HUDEP-2 (cell line): ENCODE data around the gene SLC25A40.
A peak's percentile ranks its signal among the peaks of the same experiment; 100 is the strongest.
"Not testable (repeated sequence)": the region's sequence is repeated elsewhere in the genome, so short reads cannot be mapped to it uniquely, and the experiment has no call there.

Experiments used
- DNase-seq, 76 experiments: peaks; one replicate each; lab custom pipeline; 2025; ENCODE audit not compliant: unreplicated experiment in 76 of 76; lab: John Stamatoyannopoulos, UW

The SLC25A40 gene

DNA sequence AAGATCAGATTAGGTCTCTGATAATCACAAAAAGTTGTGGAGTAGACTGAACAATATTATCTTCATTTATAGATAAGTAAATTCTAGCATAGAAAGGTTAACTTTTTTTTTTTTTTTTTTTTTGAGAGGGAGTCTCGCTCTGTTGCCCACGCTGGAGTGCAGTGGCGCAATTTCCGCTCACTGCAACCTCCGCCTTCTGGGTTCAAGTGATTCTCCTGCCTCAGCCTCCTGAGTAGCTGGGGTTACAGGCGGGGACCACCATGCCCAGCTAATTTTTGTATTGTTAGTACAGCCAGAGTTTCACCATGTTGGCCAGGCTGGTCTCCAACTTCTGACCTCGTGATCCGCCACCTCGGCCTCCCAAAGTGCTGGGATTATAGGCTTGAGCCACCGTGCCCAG lies 2.8 kb downstream of the SLC25A40 start:
- DNase-seq = not testable (repeated sequence)

DNA sequence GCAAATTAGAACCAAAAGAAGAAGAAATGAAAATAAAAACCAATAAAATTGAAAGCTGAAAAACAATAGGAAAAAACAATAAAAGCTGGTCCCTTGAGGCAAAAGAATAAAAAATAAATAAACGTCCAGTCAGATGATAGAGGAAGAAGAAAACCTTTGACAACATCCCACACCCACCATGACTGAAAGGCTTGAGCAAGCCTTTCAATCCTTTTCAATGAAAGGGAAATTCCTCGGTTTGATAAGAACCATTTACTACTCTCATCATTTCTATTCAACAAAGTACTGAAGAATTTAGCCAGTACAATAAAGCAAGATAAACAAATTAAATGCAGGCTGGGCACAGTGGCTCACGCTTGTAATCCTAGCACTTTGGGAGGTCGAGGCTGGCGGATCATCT lies 3.8 kb downstream of the SLC25A40 start:
- no peak for DNase-seq

DNA sequence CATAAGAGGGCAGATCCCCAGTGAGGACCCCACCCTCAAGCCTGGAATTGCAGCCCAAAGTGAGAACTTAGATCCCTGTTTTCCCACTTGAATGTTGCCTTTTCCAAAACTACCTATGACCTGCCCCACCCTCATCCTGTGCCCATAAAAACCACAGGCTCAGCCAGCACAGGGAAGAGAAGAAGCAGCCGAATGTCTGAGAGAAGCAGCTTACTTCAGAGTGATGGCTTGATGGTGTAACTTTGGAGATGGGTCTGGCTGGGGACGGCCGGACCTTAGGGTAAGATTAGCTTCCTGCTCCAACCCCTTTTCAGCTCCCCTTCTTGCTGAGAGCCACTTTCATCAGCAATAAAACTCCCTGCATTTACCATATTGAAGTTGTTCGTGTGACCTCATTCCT lies 5.7 kb downstream of the SLC25A40 start:
- no peak for DNase-seq

DNA sequence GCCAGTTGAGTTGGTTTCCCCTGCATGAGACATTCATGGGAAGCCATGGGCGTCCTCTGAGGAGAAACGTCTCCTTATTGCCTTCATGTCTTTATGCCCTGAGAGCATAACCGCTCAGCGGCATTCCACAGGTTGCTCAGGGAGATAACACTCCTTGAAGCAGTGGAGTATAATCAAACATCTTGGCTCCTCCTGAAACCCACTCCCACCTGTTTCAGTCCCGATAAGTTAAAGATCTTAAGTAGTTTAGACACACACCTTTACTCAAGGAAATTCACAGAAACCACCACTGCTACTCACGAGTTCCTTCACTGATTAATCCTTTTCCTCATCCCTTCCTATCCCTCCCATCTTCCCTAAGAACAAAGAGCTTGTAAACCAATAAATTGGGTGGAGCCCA lies 9.6 kb downstream of the SLC25A40 start:
- DNase-seq = not testable (repeated sequence)

DNA sequence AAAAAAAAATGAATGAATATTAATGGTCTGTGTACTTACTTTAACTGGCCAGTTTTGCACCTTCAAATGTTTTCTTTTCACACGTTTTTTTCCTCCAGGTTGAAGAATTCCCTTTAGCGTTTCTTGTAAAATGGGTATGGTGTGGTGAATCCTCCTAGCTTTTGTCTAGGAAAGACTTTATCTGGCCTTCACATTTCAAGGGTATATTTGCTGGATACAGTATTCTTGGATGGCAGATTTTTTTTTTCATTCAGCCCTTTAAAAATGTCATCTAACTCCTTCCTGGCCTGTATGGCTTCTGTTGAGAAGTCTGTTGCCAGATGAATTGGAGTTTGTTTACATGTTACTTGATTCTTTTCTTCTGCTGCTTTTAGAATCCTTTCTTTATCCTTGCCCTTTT lies 10.1 kb downstream of the SLC25A40 start:
- DNase-seq = no peak

DNA sequence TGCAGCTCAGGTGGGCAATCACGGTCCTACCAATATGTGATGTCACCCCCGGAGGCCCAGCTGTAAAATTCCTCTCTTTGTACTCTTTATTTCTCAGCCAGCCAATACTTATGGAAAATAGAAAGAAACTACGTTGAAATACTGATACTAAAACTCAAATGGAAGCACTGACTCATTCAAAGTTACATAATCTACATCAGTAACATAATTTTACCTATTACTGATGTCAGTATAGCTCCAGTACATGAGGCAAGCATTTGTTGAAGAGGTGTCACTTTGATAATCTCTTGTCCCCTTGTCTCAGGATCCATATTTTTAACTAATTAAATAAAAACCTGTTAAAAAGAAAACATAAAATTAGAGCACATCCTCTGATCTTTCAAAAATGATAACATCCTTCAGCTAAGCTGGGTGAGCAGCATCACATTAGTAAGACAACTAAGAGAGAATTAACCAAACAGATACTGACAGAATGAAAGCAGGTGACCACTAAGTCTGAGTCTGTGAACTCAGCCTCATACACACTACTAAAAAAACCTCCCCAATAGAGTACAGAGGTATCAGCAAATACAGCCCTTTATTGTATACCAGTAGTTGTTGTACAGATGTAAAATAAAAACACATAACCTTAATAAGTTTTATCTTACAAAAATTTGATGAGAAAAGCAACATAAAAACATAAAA lies 17.6 kb downstream of the SLC25A40 start:
- no peak for DNase-seq

DNA sequence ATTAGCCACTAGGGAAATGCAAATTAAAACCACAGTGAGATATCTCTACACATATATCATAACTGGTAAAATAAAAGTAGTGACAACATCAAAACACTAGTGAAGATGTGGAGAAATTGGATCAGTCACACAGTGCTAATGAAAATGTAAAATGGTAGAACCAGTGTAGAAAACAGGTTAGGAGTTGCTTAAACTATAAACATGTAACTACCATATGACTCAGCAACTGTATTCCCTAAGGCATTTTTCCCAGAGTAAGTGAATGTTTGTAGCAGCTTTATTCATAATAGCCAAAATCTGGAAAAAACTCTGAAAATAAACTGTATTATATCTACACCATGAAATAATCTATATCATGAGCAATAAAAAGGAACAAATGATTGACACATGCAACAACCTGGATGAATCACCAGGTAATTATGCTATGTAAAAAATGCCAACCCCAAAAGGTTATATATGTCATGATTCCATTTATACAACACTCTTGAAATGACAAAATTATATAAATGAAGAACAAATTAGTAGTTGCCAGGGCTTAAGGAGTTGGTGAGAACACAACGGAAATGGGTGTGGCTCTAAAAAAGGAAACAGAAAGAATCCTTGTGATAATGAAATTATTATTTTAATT lies 22.8 kb downstream of the SLC25A40 start:
- no peak for DNase-seq

DNA sequence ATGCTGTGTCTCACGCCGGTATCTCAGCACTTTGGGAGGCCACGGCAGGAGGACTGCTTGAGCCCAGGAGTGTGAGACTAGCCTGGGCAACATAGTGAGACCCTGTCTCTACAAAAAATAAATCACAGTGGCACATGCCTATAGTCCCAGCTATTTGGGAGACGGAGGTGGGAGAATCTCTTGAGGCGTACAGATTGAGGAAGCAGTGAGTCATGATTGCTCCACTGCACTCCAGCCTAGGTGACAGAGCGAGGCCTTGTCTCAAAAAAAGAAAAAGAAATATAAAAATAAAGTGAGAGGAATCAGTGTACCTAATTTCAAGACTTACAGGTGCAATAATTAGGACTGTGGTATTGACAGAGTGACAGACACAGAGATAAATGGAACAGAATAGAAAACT lies 23.9 kb downstream of the SLC25A40 start:
- DNase-seq = no peak

DNA sequence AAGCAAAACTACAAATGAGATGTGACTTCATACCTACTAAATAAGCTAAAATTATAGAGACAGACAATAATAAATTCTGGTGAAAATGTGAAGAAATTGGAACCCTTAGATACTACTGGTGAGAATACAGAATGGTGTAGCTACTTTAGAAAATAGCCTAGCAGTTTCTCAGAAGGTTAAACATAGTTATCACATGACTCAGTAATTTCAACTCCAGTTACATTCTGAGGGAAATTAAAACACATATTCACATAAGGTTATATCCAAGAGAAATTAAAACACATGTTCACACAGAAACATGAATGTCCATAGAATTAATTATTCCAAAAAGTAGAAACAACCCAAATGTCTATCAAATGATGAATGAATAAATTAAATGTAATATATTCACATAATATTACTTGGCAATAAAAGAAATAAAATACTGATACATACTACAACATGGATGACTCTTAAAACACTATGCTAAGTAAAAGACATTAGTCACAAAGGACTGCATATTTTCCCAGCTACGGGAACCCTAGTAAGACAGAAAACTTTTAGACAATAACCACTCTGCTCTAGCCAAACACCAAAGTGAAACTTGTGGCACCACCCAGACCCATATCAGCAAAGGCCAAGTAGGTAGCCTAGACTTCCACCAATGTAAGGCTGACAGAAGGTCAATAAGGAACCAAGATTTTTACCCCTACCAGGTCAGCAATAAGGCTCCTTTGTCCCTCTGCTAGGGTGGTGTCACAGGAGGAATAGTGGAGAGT lies 25.1 kb downstream of the SLC25A40 start:
- DNase-seq = peak in 1 of 76 experiments; percentile 2

DNA sequence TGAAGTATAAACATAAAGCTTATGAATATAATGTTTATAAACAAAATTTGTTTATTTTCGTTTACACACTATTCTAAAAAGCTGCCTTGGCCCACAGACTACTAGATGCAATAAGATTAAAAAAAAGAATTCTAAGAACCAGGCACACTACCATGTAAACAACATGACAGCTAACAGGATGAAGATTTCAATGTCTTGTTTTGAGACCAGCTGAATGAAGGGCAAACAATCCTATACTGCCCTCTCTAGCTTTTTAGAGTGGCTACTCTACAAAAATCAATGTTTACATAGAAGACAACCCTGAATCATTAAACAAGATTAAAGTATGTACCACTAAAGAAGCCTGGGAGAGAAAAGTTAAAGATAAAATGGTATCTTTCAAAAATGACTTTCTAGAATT lies 38.6 kb downstream of the SLC25A40 start:
- DNase-seq = no peak

DNA sequence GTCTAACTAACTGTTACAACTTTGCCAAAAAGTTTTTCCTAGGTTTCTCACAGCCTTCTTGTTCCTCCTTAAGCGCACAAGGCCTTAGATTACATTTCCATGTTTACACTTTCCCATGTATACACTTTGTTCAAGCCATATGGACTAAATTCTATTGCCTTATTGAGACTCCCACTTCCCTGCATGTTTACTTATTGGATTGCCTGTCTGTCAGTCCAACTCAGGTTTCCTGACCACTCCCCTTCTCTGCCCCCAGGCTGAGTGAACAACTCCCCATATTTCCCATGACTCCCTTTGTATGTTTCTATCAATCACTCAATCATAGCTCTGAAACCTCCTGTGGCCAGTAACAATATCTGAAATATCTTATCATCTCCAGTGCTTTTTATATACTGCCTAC lies 43.0 kb downstream of the SLC25A40 start:
- no peak for DNase-seq

DNA sequence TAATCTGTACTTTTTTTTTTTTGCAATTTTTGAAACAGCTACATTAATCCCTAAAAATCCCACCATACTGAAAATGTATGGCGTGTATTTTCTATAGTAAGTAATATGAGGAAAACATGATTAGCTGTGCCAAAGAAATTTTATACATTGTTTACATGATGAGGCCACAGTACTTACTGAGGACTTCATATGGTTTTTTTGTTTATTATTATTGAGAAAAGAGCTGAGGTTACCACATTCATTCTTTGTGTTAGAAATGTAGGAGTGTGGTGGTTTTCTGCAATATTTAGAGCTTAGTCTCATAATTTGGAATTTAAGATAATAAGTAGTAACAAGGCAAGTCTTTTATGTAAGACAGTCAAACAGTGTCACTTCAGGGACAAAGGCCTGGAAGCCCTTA lies 45.1 kb downstream of the SLC25A40 start:
- no peak for DNase-seq

DNA sequence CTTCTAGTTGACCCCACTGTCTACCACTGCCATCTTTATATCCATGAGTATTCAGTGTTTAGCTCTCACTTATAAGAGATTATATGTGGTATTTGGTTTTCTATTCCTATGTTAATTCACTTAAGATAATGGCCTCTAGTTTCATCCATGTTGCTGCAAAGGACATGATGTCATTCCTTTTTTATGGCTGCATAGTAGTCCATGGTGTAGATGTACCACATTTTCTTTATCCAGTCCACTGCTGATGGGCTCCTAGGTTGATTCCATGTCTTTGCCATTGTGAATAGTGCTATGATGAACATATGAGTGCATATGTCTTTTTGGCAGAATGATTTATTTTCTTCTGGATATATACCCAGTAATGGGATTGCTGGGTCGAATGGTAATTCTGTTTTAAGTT lies 47.8 kb downstream of the SLC25A40 start:
- not testable (repeated sequence) for DNase-seq

DNA sequence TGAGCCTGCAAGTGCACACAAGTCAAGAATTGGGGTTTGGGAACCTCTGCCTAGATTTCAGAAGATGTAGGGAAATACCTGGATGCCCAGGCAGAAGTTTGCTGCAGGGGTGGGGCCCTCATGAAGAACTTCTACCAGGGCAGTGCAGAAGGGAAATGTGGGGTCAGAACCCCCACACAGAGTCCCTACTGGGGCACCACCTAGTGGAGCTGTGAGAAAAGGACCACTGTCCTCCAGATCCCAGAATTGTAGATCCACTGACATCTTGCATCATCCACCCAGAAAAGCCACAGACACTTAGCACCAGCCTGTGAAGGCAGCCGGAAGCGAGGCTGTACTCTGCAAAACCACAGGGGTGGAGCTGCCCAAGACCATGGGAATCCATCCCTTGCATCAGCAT lies 50.8 kb downstream of the SLC25A40 start:
- not testable (repeated sequence) for DNase-seq

DNA sequence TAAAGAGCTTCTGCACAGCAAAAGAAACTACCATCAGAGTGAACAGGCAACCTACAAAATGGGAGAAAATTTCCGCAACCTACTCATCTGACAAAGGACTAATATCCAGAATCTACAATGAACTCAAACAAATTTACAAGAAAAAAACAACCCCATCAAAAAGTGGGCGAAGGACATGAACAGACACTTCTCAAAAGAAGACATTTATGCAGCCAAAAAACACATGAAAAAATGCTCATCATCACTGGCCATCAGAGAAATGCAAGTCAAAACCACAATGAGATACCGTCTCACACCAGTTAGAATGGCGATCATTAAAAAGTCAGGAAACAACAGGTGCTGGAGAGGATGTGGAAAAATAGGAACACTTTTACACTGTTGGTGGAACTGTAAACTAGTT lies 54.1 kb downstream of the SLC25A40 start:
- DNase-seq = not testable (repeated sequence)

DNA sequence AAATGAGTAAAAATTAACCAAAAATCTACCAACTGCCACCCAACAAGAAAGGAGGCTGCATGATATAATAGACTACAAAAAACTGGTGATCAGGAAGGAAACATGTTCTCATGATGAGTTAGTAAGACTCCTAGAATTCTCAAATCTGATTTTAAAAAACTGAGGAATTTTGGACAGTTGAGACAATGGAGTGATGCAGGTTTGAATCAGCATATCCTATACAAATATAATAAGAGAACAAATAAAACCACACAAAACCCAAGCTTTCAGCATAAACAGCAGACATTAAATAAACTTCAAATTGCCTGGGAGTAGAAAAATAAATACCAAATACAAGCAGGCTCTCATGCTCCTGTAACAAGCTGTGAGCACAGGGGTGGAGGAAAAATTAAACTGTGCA lies 57.8 kb downstream of the SLC25A40 start:
- DNase-seq = no peak

DNA sequence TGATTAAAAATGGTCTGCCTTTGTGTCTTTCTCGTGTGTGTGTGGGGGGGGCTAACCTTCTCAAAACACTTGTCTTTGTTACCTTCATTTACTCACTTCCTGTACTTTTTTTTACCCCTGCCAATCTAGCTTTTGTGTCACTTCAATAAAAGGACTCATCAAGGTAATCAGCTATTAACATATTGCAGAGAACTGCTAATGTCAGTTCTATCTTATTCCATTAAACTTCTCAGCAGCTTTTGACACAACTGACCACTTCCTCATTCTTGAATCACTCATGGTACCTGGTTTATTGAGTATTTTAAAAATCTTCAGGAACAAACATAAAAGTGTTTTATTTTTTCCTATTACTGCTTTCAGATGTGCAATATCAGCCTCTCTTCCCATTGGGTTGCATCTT lies 59.8 kb downstream of the SLC25A40 start:
- DNase-seq = no peak

DNA sequence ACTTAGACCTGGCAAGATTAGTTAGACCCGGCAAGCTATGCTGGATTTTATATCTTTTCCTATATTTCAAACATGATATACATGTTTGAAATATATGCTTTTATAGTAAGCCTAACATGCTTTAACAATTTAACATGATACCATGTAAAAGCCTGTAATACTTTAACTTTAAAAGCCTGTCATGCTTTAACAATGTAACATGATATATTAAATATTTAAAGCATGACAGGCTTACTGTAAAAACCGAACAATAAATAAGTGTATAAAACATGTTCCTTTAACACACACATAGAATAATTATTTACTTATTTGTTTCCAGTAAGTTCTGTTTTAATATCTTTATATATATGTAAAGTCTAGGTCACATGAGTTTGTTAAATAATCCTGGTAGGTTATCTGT lies 65.4 kb downstream of the SLC25A40 start:
- DNase-seq = no peak

DNA sequence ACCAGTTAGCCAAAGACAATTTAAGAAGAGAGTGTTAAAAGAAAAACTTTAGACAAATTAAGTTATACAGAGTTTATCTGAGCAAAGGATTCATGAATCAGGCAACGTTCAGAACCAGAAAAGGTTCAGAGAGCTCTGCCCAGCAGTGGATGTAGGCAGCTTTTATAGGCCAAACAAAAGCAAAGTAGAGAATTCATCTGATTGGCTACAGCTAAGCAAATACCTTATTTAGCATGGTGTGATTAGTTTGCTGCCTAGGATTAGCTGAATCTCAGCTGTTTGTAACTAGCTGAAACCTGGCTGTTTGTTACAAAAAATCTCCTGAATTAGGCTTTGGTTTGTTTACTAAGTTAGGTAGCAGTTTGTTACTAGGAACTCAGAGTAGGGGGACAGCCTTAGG lies 66.0 kb downstream of the SLC25A40 start:
- DNase-seq = no peak

DNA sequence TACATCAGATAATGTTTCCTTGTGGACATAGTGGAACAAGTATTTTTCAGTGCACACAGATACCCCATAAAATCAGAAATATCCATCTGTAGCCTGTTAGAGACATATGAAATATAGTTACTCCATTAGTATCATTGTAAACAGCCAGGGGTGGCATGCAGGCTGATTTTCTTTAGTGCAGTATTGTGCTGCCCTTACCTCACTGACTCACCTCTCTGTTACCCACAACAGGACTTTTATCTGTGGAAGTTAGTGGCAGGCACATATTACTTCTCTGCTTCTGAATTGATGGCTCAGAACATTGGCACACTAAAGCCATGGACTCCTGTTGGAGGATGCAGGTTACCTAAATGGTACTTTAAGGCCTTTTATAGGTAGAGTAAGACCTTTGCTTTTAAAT lies 70.0 kb downstream of the SLC25A40 start:
- no peak for DNase-seq

DNA sequence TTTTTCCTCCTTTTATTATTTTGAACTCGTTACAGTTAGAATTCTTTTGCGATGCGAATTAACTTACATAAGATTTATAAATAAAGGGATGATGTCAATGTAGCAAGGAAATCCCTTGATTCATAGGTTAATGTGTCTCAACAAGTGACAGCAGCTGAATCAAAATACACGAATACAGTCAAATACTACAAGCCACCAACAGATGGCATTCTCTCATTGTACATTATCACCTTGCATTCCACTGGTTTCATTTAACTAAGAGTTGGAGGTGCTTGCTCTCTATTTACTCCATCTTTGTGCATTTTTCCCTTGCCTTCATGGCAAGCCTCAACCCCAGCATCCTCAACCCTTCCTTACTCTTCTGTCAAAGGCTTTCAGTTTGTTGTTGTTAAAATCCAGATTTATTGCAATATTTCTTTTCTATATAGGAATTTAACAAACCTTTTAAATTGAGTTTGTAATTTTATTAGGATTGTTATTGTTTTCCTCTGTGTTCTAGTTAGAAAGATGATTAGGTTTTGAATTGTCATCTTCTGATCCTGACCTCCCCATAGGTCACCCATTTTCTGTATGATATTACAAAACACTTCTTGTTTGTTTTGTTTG lies 78.3 kb downstream of the SLC25A40 start:
- peak in 23 of 76 experiments; percentile 1 to 60 (median 26) for DNase-seq

DNA sequence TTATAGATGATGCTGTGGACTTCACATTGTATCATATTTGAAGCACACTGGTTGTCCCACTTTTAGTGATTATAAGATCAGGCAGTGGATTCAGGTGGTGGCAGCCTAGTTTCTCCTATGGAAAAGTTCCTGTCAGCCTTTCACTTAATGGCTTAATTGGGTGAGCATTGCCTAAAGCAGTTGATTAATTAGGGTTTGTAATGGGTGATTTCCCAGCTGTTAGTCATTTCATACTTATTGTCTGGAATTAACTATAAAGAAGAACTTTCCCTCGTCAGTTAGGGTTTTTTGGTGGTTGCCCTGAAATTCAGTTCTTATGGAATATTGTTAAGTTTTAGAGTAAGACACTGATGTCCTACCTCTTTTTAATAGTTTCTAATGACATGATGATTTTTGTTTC lies 78.8 kb downstream of the SLC25A40 start:
- DNase-seq = no peak
